H1 (cell line): Measurements from ENCODE around the gene MB. TPM values are rescaled to one million over a fixed set of nuclear protein-coding genes. Genes with fewer than 3 reads are reported as not detected.

Source experiments
- BRCA1 ChIP-seq: IDR thresholded peaks from 2 replicates; pipeline ENCODE4 v1.6.1; 2012; ENCODE audit warnings: low read depth, low read length, improper control_type of control experiment
- FOSL1 ChIP-seq: IDR thresholded peaks from 2 replicates; pipeline ENCODE4 v1.6.1; 2011; ENCODE audit warnings: mild to moderate bottlenecking, low read depth, low read length, moderate library complexity; ENCODE audit not compliant: insufficient read depth
- KDM1A ChIP-seq: fragments of 200-600, 300-600 bp; sonication (generic); IDR thresholded peaks from 2 replicates; pipeline ENCODE4 v1.7.1; 2016; ENCODE audit warnings: mild to moderate bottlenecking, low read length, borderline replicate concordance
- SRF ChIP-seq: IDR thresholded peaks from 2 replicates; pipeline ENCODE4 v1.6.1; 2011; ENCODE audit warnings: mild to moderate bottlenecking, low read depth, low read length, moderate library complexity
- polyA plus RNA-seq, 7 experiments: library from polyadenylated mRNA; depleted of rRNA in 3 of 7; stranded (reverse) in 5 of 7; unstranded in 2 of 7; fragments of >200 nt in 5 of 7; fragments of 200-250 nt in 2 of 7; gene quantifications; 1 replicate in 5 of 7; 2 replicates in 1 of 7; 4 replicates in 1 of 7; pipeline versions ENCODE4 v1.2.1 to v1.2.3, GENCODE V29; 2011 to 2013; ENCODE audit warnings: missing spikeins in 2 of 7, mixed read lengths in 2 of 7
- total RNA-seq: library from RNA; stranded (reverse); fragmentation: NEBNext Ultra II Directional; extraction: Animal tissue kit (Norgen Biotek cat#: 25700); gene quantifications from 2 replicates; pipeline ENCODE4 v1.2.1, GENCODE V29; 2021
- TF ChIP-seq, protein P1 (sequence below): fragments of 300-600 bp; sonication (generic); IDR thresholded peaks from 2 replicates; pipeline ENCODE4 v1.7.1; 2012; ENCODE audit warnings: low read length, moderate library complexity, mild to moderate bottlenecking, inconsistent platforms; ENCODE audit not compliant: insufficient replicate concordance
- TF ChIP-seq, protein P2 (sequence below), 3 experiments: IDR thresholded peaks; 1 replicate in 2 of 3; 2 replicates in 1 of 3; pipeline versions ENCODE4 v1.5.1 to v1.6.1; 2011; ENCODE audit warnings: low read length in 3 of 3, mild to moderate bottlenecking in 3 of 3, inconsistent platforms in 2 of 3, low read depth in 1 of 3, moderate library complexity in 1 of 3; ENCODE audit not compliant: insufficient read depth in 1 of 3; ENCODE audit errors: control extremely low read depth in 1 of 3

MB gene
- total and polyA plus RNA-seq, 2 of the 8 experiments (the other 6 are each of a cell fraction or from before 2014, with no cell fraction given), result 1.5 TPM; not detected in 1

DNA sequence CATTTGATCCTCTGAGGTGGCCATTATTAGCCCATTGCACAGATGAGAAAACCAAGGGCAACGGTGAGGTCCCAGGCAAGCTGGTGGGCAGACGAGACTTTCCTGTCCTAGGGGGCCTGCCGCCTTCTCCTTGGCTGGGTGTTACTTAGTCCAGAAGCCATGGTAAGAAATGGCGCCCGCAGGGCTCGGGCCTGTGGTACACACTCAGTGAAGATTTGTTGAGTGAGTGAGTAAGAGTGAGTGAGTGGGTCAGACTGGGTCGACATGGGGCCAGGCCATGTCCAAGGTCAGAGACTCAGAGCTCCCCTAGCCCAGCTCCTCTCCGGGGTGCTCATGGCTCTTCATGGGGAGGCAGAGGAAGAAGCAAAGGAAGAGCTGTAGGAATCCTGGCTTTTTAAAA is 40.5 kb downstream of the MB start (continued):
- TF ChIP-seq, protein P1, sequence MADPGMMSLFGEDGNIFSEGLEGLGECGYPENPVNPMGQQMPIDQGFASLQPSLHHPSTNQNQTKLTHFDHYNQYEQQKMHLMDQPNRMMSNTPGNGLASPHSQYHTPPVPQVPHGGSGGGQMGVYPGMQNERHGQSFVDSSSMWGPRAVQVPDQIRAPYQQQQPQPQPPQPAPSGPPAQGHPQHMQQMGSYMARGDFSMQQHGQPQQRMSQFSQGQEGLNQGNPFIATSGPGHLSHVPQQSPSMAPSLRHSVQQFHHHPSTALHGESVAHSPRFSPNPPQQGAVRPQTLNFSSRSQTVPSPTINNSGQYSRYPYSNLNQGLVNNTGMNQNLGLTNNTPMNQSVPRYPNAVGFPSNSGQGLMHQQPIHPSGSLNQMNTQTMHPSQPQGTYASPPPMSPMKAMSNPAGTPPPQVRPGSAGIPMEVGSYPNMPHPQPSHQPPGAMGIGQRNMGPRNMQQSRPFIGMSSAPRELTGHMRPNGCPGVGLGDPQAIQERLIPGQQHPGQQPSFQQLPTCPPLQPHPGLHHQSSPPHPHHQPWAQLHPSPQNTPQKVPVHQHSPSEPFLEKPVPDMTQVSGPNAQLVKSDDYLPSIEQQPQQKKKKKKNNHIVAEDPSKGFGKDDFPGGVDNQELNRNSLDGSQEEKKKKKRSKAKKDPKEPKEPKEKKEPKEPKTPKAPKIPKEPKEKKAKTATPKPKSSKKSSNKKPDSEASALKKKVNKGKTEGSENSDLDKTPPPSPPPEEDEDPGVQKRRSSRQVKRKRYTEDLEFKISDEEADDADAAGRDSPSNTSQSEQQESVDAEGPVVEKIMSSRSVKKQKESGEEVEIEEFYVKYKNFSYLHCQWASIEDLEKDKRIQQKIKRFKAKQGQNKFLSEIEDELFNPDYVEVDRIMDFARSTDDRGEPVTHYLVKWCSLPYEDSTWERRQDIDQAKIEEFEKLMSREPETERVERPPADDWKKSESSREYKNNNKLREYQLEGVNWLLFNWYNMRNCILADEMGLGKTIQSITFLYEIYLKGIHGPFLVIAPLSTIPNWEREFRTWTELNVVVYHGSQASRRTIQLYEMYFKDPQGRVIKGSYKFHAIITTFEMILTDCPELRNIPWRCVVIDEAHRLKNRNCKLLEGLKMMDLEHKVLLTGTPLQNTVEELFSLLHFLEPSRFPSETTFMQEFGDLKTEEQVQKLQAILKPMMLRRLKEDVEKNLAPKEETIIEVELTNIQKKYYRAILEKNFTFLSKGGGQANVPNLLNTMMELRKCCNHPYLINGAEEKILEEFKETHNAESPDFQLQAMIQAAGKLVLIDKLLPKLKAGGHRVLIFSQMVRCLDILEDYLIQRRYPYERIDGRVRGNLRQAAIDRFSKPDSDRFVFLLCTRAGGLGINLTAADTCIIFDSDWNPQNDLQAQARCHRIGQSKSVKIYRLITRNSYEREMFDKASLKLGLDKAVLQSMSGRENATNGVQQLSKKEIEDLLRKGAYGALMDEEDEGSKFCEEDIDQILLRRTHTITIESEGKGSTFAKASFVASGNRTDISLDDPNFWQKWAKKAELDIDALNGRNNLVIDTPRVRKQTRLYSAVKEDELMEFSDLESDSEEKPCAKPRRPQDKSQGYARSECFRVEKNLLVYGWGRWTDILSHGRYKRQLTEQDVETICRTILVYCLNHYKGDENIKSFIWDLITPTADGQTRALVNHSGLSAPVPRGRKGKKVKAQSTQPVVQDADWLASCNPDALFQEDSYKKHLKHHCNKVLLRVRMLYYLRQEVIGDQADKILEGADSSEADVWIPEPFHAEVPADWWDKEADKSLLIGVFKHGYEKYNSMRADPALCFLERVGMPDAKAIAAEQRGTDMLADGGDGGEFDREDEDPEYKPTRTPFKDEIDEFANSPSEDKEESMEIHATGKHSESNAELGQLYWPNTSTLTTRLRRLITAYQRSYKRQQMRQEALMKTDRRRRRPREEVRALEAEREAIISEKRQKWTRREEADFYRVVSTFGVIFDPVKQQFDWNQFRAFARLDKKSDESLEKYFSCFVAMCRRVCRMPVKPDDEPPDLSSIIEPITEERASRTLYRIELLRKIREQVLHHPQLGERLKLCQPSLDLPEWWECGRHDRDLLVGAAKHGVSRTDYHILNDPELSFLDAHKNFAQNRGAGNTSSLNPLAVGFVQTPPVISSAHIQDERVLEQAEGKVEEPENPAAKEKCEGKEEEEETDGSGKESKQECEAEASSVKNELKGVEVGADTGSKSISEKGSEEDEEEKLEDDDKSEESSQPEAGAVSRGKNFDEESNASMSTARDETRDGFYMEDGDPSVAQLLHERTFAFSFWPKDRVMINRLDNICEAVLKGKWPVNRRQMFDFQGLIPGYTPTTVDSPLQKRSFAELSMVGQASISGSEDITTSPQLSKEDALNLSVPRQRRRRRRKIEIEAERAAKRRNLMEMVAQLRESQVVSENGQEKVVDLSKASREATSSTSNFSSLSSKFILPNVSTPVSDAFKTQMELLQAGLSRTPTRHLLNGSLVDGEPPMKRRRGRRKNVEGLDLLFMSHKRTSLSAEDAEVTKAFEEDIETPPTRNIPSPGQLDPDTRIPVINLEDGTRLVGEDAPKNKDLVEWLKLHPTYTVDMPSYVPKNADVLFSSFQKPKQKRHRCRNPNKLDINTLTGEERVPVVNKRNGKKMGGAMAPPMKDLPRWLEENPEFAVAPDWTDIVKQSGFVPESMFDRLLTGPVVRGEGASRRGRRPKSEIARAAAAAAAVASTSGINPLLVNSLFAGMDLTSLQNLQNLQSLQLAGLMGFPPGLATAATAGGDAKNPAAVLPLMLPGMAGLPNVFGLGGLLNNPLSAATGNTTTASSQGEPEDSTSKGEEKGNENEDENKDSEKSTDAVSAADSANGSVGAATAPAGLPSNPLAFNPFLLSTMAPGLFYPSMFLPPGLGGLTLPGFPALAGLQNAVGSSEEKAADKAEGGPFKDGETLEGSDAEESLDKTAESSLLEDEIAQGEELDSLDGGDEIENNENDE, result no peak
- TF ChIP-seq BRCA1 (no peak), SRF (no peak), KDM1A (no peak), FOSL1 (no peak)
- TF ChIP-seq, protein P2, sequence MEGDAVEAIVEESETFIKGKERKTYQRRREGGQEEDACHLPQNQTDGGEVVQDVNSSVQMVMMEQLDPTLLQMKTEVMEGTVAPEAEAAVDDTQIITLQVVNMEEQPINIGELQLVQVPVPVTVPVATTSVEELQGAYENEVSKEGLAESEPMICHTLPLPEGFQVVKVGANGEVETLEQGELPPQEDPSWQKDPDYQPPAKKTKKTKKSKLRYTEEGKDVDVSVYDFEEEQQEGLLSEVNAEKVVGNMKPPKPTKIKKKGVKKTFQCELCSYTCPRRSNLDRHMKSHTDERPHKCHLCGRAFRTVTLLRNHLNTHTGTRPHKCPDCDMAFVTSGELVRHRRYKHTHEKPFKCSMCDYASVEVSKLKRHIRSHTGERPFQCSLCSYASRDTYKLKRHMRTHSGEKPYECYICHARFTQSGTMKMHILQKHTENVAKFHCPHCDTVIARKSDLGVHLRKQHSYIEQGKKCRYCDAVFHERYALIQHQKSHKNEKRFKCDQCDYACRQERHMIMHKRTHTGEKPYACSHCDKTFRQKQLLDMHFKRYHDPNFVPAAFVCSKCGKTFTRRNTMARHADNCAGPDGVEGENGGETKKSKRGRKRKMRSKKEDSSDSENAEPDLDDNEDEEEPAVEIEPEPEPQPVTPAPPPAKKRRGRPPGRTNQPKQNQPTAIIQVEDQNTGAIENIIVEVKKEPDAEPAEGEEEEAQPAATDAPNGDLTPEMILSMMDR (IDR thresholded peaks at IDR 0.05; ENCODE audit: control extremely low read depth in 1 of 3, insufficient read depth in 1 of 3, low read depth in 1 of 3, low read length in 3 of 3), result no peak
- TF ChIP-seq, all 59 proteins: peak for 0
